C1 segment of cervical spinal cord (tissue), 14 donors: Measurements from ENCODE around the gene PRICKLE1.
A peak's percentile ranks its signal among the peaks of the same experiment; 100 is the strongest.

Experiments
- DNase-seq, 14 donors: peaks; one replicate each; lab custom pipeline; 2025; lab: John Stamatoyannopoulos, UW

The PRICKLE1 gene

DNA sequence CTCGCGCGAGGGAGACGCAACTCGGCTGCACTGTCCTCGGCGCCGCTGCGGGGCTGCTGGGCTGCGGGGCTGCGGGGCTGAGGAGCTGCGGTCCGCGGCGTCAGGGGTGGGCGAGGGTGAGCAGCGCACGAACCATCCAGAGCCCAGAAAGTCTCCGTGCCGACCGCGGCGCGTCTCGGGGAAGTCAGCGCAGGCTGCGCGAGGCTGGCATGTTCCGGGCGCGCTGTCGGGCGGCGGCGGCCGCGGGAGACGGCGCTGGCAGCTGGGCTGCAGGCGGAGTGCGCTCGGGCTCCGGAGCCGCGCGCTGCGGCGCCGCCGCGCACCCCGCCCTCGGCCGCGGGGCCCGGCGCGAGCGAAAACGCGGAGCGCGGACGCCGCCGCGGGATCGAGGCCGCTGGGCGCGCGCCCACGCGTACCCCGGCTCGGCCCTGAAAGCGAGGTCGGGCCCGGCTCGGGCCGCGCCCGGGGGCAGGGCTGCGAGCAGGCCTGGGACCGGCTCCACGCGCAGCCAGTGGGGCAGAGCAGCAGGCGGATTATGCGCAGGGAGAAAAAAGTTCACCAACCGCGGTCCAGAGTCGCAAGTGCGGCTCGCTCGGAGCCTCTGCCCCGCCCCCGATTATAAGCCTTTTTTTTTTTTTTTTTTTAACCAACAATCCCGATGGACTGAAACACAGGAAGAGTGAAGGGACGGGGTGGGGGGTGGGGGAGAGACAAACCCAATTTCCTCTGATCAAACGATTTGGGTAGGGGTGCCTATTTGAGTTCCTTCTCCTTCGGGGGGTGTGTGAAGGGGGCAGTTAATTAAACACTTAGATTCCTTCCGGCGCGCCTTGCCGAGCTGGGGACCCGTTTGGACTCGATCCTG, at the start of gene PRICKLE1:
TSS of gene PRICKLE1 (minus strand) at position 282 of the 865 bp plus-strand sequence. CDS start 117,230 bp downstream, outside the sequence.
- DNase-seq = peak in 4 of 14 donors; percentile 19 to 65 (median 38)

DNA sequence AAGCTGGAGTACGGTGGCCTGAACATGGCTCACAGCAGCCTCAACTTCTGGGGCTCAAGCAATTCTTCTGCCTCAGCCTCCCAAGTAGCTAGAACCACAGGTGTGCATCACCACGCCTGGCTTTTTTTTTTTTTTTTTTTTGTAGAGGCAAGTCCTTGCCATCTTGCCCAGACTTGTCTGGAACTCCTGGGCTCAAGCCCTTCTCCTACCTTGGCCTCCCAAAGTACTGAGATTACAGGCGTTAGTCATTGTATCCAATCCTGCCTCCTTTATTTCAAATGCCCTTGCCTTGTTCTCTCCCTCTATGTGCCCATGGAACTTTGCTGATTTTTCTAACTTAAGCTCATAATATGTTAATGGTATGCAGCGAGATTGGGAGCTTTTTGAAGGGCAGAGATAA, 49.2 kb upstream of the PRICKLE1 start:
- no peak for DNase-seq

DNA sequence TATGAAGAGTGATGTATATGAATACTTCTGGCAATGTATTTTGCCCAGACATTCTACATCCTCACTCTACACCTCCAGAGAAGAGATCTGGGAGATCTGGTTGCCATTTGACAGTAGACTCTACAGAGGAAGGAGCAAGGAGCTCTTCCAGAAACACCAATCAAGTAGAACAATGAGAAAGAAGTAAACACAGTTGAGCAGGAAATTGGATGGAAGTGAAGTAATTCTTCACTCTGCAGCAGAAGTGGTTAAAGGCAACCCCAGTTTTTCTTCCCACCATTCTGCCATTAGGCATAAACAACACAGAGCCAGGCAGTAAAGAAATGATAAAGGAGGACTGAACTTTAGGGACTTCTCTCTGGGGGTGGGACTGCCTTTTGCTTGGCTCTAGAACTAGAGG, 48.5 kb upstream of the PRICKLE1 start:
- no peak for DNase-seq

DNA sequence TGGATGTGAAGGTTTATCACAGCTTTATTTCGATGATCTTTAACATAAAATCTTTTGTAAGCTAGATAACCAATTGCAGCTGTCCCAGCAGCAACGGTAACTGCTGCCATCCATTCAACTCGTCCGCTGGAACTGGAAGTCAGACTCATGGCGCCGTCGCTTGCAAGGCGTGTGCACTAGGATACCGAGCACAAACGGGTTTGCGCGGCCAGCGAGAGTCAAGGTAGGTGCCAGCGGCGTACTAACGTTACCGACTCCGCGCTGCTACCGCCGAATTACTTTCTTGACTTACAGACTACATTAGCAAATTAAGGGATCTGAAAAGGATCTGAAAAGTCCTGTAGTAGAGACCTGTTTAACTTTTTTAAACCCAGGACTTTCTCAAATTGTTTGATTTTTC, 47.4 kb upstream of the PRICKLE1 start:
- DNase-seq = no peak

- DNase-seq = no peak
Measured at GRCh38 chr12:42633594-42633993, 44.0 kb upstream of the PRICKLE1 start.

DNA sequence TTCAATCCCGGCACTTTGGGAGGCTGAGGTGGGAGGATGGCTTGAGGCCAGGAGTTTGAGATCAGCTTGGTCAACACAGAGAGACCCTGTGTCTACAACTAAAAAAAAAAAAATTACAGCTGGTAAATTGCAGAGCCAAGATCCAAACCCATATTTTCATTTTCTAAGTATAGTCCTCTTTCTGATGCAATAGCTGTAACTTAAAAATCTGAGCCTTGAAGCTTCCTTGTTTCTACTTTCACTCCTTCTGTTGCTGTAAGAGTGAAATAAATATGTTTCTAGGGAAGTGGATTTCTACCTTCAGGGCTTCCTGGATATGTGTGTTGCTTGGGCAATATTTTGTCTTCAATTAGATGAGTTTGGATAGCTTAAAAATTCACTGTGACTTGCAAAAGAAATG, 42.0 kb upstream of the PRICKLE1 start:
- no peak for DNase-seq

GRCh38 chr12:42630314-42630713, 40.8 kb upstream of the PRICKLE1 start:
- no peak for DNase-seq

DNA sequence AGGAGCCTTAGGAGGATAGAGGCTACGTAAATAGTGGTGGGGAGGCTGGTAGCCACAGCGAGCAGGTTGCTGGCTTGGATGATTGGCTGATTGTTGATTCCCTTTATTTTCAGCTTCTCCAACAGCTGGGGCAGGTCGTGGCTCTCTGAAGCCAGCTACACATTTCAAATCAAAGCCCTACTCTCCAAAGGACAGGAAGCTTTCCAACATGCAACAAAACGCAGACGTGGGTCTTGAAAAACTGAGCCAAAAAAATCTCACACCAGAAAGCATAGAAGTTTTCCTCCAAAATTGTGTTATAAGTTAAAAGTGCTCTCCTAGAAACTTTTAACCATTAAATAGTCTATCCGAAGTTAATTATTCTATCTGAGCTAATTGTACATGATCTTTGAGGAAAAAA, 37.6 kb upstream of the PRICKLE1 start:
- DNase-seq = no peak

GRCh38 chr12:42625611-42626010, 36.1 kb upstream of the PRICKLE1 start:
- DNase-seq = no peak

- no peak for DNase-seq
Measured at GRCh38 chr12:42617622-42618021, 28.1 kb upstream of the PRICKLE1 start.

- DNase-seq = no peak
Measured at GRCh38 chr12:42615006-42615405, 25.5 kb upstream of the PRICKLE1 start.

DNA sequence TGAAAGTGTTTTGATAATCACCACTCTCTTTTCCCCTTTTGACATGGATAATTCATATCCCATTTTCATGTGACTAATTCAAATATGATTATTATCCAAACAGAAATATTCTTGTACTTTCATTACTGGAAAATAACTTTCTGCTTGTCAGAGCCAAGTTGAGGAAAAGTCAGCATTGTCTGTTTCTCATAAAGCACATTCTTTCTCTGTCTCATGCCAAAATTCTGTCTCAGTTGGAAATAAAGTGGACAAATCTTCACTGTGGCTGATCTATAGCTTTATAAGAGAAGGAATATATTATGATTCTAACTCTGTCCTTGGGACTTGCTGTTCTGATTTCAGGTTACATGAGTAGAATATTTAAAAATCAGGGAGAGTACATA, 22.7 kb upstream of the PRICKLE1 start:
- DNase-seq = no peak

DNA sequence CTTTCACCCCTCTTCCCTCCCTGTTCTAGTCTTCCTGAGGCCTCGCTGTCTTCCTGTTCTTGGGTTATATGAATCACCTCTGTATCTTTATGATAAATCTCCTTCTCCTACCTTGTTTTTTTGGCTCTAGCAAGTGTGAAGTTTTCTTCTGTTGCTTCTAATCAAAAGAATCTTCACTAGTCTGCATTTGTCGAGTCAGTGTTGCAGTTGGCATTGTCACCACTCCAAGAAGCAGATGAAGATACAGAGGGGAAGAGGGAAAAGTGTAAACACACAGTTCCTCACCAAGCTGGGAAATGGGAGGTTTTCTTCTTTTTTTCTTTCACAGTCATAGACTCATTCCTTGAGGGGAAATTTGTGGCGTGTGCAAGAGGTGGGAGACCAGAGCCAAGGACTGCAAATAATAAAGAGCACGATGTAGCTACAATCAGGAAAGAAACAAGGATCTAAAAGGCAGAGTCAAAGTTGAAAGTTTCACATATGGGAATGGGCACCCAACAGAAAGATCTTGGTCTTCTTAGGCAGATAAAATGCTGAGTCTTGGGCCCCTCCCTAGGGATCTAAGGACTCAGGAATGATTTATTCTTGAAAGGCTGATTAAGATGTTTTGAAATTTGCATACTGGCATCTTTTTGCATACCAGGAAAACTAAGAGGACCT, 22.2 kb upstream of the PRICKLE1 start:
- DNase-seq = no peak

- DNase-seq = no peak
Measured at GRCh38 chr12:42609605-42610004, 20.1 kb upstream of the PRICKLE1 start.

DNA sequence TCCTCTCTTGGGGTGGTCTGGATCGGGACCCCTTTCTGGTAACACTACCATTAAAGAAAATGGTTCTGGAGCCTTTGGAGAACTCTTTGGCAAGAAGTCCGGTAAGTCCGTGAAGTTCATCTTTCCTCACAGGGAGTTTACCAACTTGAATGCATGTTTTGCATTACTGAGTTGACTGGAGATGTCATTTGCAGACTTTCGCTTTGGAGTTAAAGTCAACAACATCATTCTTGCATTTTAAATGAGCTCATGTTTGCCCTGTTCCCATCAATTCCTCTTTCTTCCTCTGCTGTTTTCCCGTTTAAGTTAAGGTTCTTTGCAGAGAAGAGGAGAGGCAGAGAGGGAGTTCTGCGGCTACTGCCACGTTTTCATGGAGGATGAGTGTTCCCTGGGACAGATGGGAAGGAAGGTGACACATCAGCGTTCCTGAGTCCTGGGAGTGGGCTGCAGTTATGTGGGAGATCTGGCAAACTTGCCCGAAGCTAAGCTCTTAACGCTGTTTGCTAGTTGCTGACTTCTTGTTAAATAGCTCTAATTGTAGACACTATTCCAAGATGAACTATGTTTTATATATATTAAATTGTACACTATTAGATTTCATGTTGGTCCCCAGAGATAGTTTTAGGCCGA, 18.8 kb upstream of the PRICKLE1 start:
- DNase-seq = no peak

DNA sequence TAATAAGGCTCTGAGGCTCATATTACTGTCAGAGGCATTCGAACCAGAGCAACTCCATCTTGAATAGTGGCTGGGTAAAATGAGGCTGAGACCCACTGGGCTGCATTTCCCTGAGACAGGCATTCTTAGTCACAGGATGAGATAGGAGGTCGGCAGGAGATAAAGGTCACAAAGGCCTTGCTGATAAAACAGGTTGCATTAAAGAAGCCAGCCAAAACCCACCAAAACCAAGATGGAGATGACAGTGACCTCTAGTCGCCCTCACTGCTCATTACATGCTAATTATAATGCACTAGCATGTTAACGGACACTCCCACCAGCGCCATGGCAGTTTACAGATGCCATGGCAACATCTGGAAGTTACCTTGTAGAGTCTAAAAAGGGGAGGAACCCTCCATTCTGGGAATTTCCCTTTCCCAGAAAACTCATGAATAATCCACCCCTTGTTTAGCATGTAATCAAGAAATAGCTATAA, 18.1 kb upstream of the PRICKLE1 start:
- no peak for DNase-seq

GRCh38 chr12:42606471-42606870, 16.9 kb upstream of the PRICKLE1 start:
- no peak for DNase-seq

DNA sequence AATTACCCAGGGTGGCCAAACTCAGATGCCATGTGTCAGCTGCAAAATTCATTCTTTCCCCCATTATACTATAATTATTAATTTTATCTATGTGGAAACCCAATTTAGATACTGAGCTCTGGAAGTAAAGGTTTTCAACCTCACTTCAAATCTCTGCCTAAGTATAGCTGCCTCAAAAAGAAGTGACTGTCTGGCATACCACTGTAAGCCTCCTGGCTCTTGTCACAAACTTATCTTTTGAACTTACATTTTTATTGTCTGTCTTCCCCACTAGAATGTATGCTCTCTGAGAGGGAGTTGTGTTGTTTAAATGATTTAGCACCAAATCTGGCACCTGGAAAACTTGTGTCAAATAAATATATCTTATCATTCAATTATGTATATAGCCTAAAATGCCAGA, 16.1 kb upstream of the PRICKLE1 start:
- no peak for DNase-seq

DNA sequence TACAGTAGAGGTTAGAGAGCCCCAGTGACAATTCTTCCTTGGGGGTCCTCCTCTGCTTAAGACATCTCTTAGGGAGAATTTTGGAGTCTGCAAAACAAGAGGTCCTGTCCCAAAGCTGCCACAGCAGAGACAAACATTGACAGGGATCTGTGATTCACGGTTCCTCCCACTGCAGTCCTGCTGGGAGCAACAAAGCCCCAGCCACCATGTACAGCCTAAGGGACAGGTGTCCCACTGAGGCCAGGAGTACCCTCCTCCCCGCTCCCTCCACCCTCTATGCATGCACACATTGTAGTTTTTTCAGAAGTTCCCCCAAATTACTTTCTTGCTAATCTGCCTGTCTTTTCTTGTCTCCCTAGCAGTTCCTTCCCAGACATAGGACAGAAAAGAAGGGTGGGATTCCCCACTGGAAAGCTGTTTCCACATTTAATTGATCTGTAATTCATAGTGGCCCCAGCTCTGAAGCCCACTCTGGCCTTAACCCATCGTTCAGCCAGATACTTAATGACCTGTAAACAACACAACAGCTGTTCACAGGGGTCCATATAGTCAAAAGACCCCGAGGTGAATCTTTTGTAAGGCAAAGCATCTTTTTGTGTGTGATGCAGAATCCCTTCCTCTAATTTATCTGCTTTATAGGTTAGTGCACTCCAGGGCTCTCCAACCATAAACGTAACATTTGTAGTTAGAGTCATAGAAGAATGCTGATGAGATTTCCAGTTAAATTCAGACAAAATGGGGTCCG, 13.9 kb upstream of the PRICKLE1 start:
- no peak for DNase-seq

- no peak for DNase-seq
Measured at GRCh38 chr12:42593874-42594273, 4.3 kb upstream of the PRICKLE1 start.

DNA sequence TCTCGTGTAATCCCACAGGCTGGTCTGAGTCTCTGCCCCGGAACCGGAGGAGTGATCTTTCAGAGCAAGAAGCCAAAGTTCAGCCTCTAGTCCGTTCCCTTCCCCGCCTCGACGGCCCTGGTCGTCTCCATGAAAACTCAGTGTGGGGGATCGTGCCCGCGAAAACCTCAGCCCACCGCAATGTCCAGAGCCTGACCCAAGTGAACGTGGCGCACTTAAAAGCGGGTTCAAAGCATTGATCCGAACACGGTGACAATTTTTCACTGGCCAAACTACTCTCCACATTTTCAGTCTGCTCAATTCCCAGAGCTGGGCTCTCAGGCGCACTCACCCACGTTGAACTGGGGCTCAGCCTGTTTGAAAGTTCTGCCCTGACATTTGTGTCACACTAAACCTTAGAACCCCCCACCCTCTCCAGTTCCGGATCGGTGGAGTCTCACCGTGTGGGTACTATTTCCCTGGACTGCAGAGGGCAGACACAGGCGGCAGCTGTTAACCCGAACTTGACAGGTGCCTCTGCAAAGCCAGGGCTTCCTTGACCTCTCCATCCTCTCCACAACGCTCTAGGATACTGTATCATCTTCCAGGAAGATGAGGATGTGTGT, 886 bp upstream of the PRICKLE1 start:
- peak in 4 of 14 donors; percentile 5 to 19 (median 8) for DNase-seq
